HEK293 (cell line): ENCODE results near the gene RNASEH2A.
A peak's percentile ranks its signal among the peaks of the same experiment; 100 is the strongest.

Experiments used
- CTCF ChIA-PET: fragments of 350-600 bp; formaldehyde crosslinking; extraction: SDS; loops from one replicate; lab custom pipeline; 2021; ENCODE audit warnings: antibody characterized with exemption; lab: Yijun Ruan, JAX
- POLR2A ChIA-PET: fragments of 300-600 bp; formaldehyde crosslinking; extraction: SDS; loops from one replicate; lab custom pipeline; 2020; ENCODE audit warnings: antibody characterized with exemption, inconsistent platforms; lab: Yijun Ruan, JAX
- H3K27ac ChIP-seq: fragments of 200-500 bp; sonication (Bioruptor generic); 2 replicates; pipeline ENCODE4 v1.5.1; 2014; ENCODE audit warnings: low read depth, low read length, control low read depth, inconsistent platforms; ENCODE audit errors: extremely low read depth
- H3K36me3 ChIP-seq, 2 experiments: fragments of 200-500 bp in 1 of 2; sonication (Bioruptor generic) in 1 of 2; 1 replicate in 1 of 2; 2 replicates in 1 of 2; pipeline ENCODE4 v1.5.1; 2014 to 2017; ENCODE audit warnings: inconsistent platforms in 2 of 2, low read length in 2 of 2; ENCODE audit not compliant: control insufficient read depth in 2 of 2, insufficient read depth in 1 of 2
- H3K4me1 ChIP-seq: fragments of 200-500 bp; sonication (Bioruptor generic); 2 replicates; pipeline ENCODE4 v1.5.1; 2014; ENCODE audit warnings: mild to moderate bottlenecking, low read length, inconsistent platforms; ENCODE audit not compliant: control insufficient read depth, insufficient read depth
- H3K4me3 ChIP-seq: 2 replicates; pipeline ENCODE4 v1.5.1; 2011; ENCODE audit warnings: low read depth, mild to moderate bottlenecking, control low read depth, low read length, moderate library complexity
- H3K9me3 ChIP-seq: fragments of 200-500 bp; sonication (Bioruptor generic); 2 replicates; pipeline ENCODE4 v1.5.1; 2014; ENCODE audit warnings: low read depth, low read length, inconsistent platforms; ENCODE audit not compliant: control insufficient read depth, insufficient read depth
- EGR2 ChIP-seq: fragments of 450-650 bp; formaldehyde crosslinking; IDR thresholded peaks from 2 replicates; pipeline ENCODE4 v1.5.1; 2016; ENCODE audit warnings: low read depth, missing biosample characterization, missing genetic modification characterization
- GFI1B ChIP-seq: fragments of 450-650 bp; formaldehyde crosslinking; IDR thresholded peaks from 2 replicates; pipeline ENCODE4 v1.5.1; 2016; ENCODE audit warnings: missing biosample characterization, missing genetic modification characterization
- GLI4 ChIP-seq: fragments of 450-650 bp; formaldehyde crosslinking; IDR thresholded peaks from 2 replicates; pipeline ENCODE4 v1.5.1; 2016; ENCODE audit warnings: missing biosample characterization, missing genetic modification characterization
- KLF8 ChIP-seq: fragments of 450-650 bp; formaldehyde crosslinking; IDR thresholded peaks from 2 replicates; pipeline ENCODE4 v1.5.1; 2016; ENCODE audit warnings: missing biosample characterization, missing genetic modification characterization
- OSR2 ChIP-seq: fragments of 450-650 bp; formaldehyde crosslinking; IDR thresholded peaks from 2 replicates; pipeline ENCODE4 v1.5.1; 2016; ENCODE audit warnings: missing biosample characterization, missing genetic modification characterization
- RBAK ChIP-seq: fragments of 450-650 bp; formaldehyde crosslinking; IDR thresholded peaks from 2 replicates; pipeline ENCODE4 v1.5.1; 2016; ENCODE audit warnings: missing biosample characterization, missing genetic modification characterization
- REPIN1 ChIP-seq: fragments of 450-650 bp; formaldehyde crosslinking; IDR thresholded peaks from 2 replicates; pipeline ENCODE4 v1.5.1; 2017; ENCODE audit warnings: missing biosample characterization, missing genetic modification characterization, low read depth
- SALL2 ChIP-seq: fragments of 450-650 bp; formaldehyde crosslinking; IDR thresholded peaks from 2 replicates; pipeline ENCODE4 v1.5.0; 2017; ENCODE audit warnings: missing biosample characterization, mild to moderate bottlenecking, missing genetic modification characterization, borderline replicate concordance
- YY1 ChIP-seq: fragments of 450-650 bp; formaldehyde crosslinking; IDR thresholded peaks from 2 replicates; pipeline ENCODE4 v1.5.1; 2018; ENCODE audit warnings: missing biosample characterization, missing genetic modification characterization
- ZIC2 ChIP-seq: fragments of 450-650 bp; formaldehyde crosslinking; IDR thresholded peaks from 2 replicates; pipeline ENCODE4 v1.5.1; 2016; ENCODE audit warnings: missing biosample characterization, missing genetic modification characterization
- ZNF114 ChIP-seq: fragments of 450-650 bp; formaldehyde crosslinking; IDR thresholded peaks from 2 replicates; pipeline ENCODE4 v1.5.0; 2017; ENCODE audit warnings: missing biosample characterization, missing genetic modification characterization
- ZNF175 ChIP-seq: fragments of 450-650 bp; formaldehyde crosslinking; IDR thresholded peaks from 2 replicates; pipeline ENCODE4 v1.5.1; 2016; ENCODE audit warnings: missing biosample characterization, missing genetic modification characterization
- ZNF324 ChIP-seq: fragments of 450-650 bp; formaldehyde crosslinking; IDR thresholded peaks from 2 replicates; pipeline ENCODE4 v1.5.1; 2016; ENCODE audit warnings: missing biosample characterization, missing genetic modification characterization
- ZNF37A ChIP-seq: fragments of 450-650 bp; IDR thresholded peaks from 2 replicates; pipeline ENCODE4 v1.5.1; 2018; ENCODE audit warnings: missing biosample characterization, missing genetic modification characterization
- ZNF585B ChIP-seq: fragments of 450-650 bp; formaldehyde crosslinking; IDR thresholded peaks from 2 replicates; pipeline ENCODE4 v1.5.1; 2016; ENCODE audit warnings: missing biosample characterization, missing genetic modification characterization
- ZNF660 ChIP-seq: fragments of 450-650 bp; IDR thresholded peaks from 2 replicates; pipeline ENCODE4 v1.5.1; 2018; ENCODE audit warnings: missing biosample characterization, mild to moderate bottlenecking, missing genetic modification characterization
- ZNF843 ChIP-seq: fragments of 450-650 bp; formaldehyde crosslinking; IDR thresholded peaks from 2 replicates; pipeline ENCODE4 v1.5.1; 2016; ENCODE audit warnings: missing biosample characterization, missing genetic modification characterization
- ZSCAN16 ChIP-seq: fragments of 450-650 bp; formaldehyde crosslinking; IDR thresholded peaks from 2 replicates; pipeline ENCODE4 v1.5.1; 2016; ENCODE audit warnings: missing biosample characterization, missing genetic modification characterization
- TF ChIP-seq, protein P1 (sequence below): fragments of 450-650 bp; formaldehyde crosslinking; IDR thresholded peaks from 2 replicates; pipeline ENCODE4 v1.5.1; 2016; ENCODE audit warnings: missing biosample characterization, missing genetic modification characterization
- TF ChIP-seq, protein P2 (sequence below): fragments of 450-650 bp; formaldehyde crosslinking; IDR thresholded peaks from 2 replicates; pipeline ENCODE4 v1.5.1; 2016; ENCODE audit warnings: missing biosample characterization, missing genetic modification characterization
- TF ChIP-seq, protein P3 (sequence below): fragments of 450-650 bp; formaldehyde crosslinking; IDR thresholded peaks from 2 replicates; pipeline ENCODE4 v1.5.1; 2017; ENCODE audit warnings: missing biosample characterization, missing genetic modification characterization
- TF ChIP-seq, protein P4 (sequence below): fragments of 450-650 bp; formaldehyde crosslinking; IDR thresholded peaks from 2 replicates; pipeline ENCODE4 v1.5.1; 2017; ENCODE audit warnings: missing biosample characterization, missing genetic modification characterization
- TF ChIP-seq, protein P5 (sequence below): fragments of 450-650 bp; formaldehyde crosslinking; IDR thresholded peaks from 2 replicates; pipeline ENCODE4 v1.5.1; 2016; ENCODE audit warnings: missing biosample characterization, missing genetic modification characterization

RNASEH2A gene

DNA sequence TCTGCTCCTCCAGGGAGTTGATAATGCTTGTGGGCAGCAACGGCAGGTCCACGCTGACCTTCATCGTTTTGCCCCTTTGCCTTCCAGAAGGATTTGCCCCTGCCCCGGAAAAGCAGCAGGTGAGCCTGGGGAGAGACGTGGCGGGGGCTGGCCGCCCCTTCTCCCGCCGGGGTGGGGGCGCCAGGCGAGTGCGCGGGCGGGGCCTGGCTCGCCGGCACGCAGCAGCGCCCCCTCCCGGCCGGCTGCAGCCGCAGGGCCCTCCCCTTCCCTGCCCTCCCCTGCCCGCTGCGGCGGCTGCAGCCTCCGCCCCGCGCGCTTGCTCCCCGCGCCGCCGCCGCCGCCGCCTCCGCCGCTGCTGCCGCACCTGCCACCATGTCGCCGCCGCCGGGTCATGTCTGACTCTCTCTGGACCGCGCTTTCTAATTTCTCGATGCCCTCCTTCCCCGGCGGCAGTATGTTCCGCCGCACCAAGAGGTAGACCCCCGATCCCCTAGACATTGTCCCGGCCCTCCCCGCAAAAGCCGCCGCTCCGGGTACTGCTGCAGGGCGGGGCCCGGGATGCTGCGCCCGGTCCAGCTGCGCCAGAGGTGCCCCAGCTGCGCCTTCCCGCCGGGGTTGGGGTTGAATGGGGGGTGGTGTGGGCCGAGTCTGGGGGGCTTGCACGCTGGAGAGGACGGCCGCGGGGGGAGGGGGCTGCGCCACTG, 31.9 kb downstream of the RNASEH2A start, which contains the start of gene MAST1 (continued):
- TF ChIP-seq ZNF175 (tag by site-specific recombination) = no peak
- no peak for TF ChIP-seq SALL2 (tag by site-specific recombination)
- no peak for TF ChIP-seq REPIN1
- no peak for TF ChIP-seq ZNF324 (tag by site-specific recombination)
- TF ChIP-seq EGR2 (tag by site-specific recombination) = peak; percentile 28; the same call in 1 of the 2 replicates

DNA sequence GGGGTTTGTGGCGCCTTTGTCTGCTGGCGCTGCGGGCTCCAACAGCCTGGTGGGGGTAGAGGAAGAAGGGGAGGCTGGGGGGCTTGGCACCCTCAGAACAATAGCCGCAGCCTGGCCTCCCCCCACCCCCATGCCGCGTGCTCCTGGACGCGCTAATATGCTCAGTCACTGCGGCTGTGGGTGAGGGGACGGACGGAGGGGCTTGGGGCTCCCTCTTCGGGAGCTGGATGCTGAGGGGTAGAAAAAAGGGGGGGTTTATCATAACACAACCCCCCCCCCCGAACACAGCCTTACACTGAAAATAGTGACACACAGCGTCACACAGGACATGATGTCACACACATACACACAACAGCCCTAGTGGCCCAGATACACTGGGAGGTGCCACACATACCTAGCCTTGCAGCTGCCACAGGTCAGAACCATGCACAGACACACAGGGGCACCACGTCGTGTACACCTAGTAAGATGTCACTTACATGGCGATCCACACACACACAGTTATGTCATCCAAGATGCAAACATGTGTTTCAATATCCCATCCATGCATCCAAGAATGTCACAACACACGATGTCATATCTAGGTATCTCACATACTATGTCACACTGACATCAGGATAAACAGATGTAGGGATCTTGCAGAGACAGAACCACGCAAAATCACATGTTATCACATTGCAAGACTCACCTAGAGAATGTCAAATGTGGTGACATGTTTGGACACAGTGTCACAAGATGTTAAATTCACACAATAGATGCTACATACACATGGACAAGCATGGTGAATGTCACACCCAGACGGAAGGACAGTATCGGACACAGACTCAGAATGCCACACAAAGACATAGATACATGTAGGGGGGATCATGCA, 32.7 kb downstream of the RNASEH2A start:
- Histone ChIP-seq H3K4me1 (no peaks in the 10 kb centered on the region), H3K9me3 (no peaks in the 10 kb centered on the region), H3K36me3 (no peaks in the 10 kb centered on the region), H3K27ac (no peak overlapping the region), H3K4me3 (peak overlapping the region; percentile 49)
- ChIA-PET CTCF (interaction anchor here (0.7 to 1.0 kb wide), 3 partner anchors 8 to 60 kb away, joined by 4 to 13 read pairs (median 5); no protein-coding TSS in a partner anchor), POLR2A (no interaction called here)
- TF ChIP-seq, protein P1, sequence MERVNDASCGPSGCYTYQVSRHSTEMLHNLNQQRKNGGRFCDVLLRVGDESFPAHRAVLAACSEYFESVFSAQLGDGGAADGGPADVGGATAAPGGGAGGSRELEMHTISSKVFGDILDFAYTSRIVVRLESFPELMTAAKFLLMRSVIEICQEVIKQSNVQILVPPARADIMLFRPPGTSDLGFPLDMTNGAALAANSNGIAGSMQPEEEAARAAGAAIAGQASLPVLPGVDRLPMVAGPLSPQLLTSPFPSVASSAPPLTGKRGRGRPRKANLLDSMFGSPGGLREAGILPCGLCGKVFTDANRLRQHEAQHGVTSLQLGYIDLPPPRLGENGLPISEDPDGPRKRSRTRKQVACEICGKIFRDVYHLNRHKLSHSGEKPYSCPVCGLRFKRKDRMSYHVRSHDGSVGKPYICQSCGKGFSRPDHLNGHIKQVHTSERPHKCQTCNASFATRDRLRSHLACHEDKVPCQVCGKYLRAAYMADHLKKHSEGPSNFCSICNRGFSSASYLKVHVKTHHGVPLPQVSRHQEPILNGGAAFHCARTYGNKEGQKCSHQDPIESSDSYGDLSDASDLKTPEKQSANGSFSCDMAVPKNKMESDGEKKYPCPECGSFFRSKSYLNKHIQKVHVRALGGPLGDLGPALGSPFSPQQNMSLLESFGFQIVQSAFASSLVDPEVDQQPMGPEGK (tag by site-specific recombination) = peak; percentile 86
- TF ChIP-seq, protein P2, sequence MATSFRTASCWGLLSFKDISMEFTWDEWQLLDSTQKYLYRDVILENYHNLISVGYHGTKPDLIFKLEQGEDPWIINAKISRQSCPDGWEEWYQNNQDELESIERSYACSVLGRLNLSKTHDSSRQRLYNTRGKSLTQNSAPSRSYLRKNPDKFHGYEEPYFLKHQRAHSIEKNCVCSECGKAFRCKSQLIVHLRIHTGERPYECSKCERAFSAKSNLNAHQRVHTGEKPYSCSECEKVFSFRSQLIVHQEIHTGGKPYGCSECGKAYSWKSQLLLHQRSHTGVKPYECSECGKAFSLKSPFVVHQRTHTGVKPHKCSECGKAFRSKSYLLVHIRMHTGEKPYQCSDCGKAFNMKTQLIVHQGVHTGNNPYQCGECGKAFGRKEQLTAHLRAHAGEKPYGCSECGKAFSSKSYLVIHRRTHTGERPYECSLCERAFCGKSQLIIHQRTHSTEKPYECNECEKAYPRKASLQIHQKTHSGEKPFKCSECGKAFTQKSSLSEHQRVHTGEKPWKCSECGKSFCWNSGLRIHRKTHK = no peak
- no peak for TF ChIP-seq KLF8
- no peak for TF ChIP-seq ZNF114 (tag by site-specific recombination)
- TF ChIP-seq RBAK (tag by site-specific recombination) = no peak
- TF ChIP-seq ZIC2 (tag by site-specific recombination) = 0 out of 2 replicates have a peak, but pooled peaks have one; percentile 4
- TF ChIP-seq ZSCAN16 (tag by site-specific recombination) = no peak
- TF ChIP-seq, protein P3, sequence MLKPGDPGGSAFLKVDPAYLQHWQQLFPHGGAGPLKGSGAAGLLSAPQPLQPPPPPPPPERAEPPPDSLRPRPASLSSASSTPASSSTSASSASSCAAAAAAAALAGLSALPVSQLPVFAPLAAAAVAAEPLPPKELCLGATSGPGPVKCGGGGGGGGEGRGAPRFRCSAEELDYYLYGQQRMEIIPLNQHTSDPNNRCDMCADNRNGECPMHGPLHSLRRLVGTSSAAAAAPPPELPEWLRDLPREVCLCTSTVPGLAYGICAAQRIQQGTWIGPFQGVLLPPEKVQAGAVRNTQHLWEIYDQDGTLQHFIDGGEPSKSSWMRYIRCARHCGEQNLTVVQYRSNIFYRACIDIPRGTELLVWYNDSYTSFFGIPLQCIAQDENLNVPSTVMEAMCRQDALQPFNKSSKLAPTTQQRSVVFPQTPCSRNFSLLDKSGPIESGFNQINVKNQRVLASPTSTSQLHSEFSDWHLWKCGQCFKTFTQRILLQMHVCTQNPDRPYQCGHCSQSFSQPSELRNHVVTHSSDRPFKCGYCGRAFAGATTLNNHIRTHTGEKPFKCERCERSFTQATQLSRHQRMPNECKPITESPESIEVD (tag by site-specific recombination) = no peak
- no peak for TF ChIP-seq YY1 (tag by site-specific recombination)
- TF ChIP-seq ZNF37A = no peak
- TF ChIP-seq OSR2 (tag by site-specific recombination) = no peak
- no peak for TF ChIP-seq ZNF585B (tag by site-specific recombination)
- TF ChIP-seq, protein P4, sequence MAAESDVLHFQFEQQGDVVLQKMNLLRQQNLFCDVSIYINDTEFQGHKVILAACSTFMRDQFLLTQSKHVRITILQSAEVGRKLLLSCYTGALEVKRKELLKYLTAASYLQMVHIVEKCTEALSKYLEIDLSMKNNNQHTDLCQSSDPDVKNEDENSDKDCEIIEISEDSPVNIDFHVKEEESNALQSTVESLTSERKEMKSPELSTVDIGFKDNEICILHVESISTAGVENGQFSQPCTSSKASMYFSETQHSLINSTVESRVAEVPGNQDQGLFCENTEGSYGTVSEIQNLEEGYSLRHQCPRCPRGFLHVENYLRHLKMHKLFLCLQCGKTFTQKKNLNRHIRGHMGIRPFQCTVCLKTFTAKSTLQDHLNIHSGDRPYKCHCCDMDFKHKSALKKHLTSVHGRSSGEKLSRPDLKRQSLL (tag by site-specific recombination) = no peak
- TF ChIP-seq, protein P5, sequence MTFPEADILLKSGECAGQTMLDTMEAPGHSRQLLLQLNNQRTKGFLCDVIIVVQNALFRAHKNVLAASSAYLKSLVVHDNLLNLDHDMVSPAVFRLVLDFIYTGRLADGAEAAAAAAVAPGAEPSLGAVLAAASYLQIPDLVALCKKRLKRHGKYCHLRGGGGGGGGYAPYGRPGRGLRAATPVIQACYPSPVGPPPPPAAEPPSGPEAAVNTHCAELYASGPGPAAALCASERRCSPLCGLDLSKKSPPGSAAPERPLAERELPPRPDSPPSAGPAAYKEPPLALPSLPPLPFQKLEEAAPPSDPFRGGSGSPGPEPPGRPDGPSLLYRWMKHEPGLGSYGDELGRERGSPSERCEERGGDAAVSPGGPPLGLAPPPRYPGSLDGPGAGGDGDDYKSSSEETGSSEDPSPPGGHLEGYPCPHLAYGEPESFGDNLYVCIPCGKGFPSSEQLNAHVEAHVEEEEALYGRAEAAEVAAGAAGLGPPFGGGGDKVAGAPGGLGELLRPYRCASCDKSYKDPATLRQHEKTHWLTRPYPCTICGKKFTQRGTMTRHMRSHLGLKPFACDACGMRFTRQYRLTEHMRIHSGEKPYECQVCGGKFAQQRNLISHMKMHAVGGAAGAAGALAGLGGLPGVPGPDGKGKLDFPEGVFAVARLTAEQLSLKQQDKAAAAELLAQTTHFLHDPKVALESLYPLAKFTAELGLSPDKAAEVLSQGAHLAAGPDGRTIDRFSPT = no peak
- no peak for TF ChIP-seq ZNF660
- TF ChIP-seq GLI4 = no peak
- no peak for TF ChIP-seq ZNF843 (tag by site-specific recombination)
- TF ChIP-seq GFI1B (tag by site-specific recombination) = no peak
